AG08396 (cell line): ENCODE results near the gene PCK1.

Experiments
- DNase-seq: peaks from one replicate; pipeline ENCODE4 v3.0.0; 2012; ENCODE audit warnings: low spot score, mixed read lengths

PCK1 gene

GRCh38 chr20:57576617-57577550 lies 16.0 kb downstream of the PCK1 start:
- DNase-seq, result no peak

- DNase-seq, result no peak
Measured at GRCh38 chr20:57577679-57578475, 17.0 kb downstream of the PCK1 start.

GRCh38 chr20:57578476-57579165 lies 17.7 kb downstream of the PCK1 start:
- DNase-seq, result no peak

GRCh38 chr20:57579331-57579897 lies 18.5 kb downstream of the PCK1 start:
- no peak for DNase-seq

- no peak for DNase-seq
Measured at GRCh38 chr20:57579898-57580447, 19.1 kb downstream of the PCK1 start.

- no peak for DNase-seq
Measured at GRCh38 chr20:57580478-57581201, 19.7 kb downstream of the PCK1 start.

GRCh38 chr20:57581202-57582028 lies 20.5 kb downstream of the PCK1 start:
- no peak for DNase-seq

GRCh38 chr20:57582029-57582378 lies 21.1 kb downstream of the PCK1 start:
- DNase-seq, result no peak

GRCh38 chr20:57582432-57583288 lies 21.8 kb downstream of the PCK1 start:
- DNase-seq, result peak; percentile 51

- DNase-seq, result no peak
Measured at GRCh38 chr20:57583289-57584257, 22.7 kb downstream of the PCK1 start.

GRCh38 chr20:57584768-57585461 lies 24.0 kb downstream of the PCK1 start:
- no peak for DNase-seq

- DNase-seq, result no peak
Measured at GRCh38 chr20:57585466-57586213, 24.7 kb downstream of the PCK1 start.

- no peak for DNase-seq
Measured at GRCh38 chr20:57586370-57586793, 25.5 kb downstream of the PCK1 start.

GRCh38 chr20:57586943-57587277 lies 26.0 kb downstream of the PCK1 start:
- no peak for DNase-seq

- no peak for DNase-seq
Measured at GRCh38 chr20:57587278-57587988, 26.5 kb downstream of the PCK1 start.

- DNase-seq, result no peak
Measured at GRCh38 chr20:57587989-57588377, 27.1 kb downstream of the PCK1 start.
